Spleen (tissue), 7 donors: Measurements from ENCODE around the gene CCDC188.

Experiments
- CTCF ChIP-seq, 11 experiments: fragments of 200-600 bp in 7 of 11; fragments of 450-650 bp in 4 of 11; sonication (generic) in 4 of 11; IDR thresholded peaks in 8 of 11; conservative IDR thresholded peaks in 3 of 11; 1 replicate in 7 of 11; 2 replicates in 4 of 11; pipeline versions ENCODE4 v1.4.0 to v1.8.0; 2016 to 2021; ENCODE audit warnings: antibody characterized with exemption in 11 of 11, inconsistent platforms in 4 of 11, mild to moderate bottlenecking in 1 of 11
- POLR2AphosphoS5 ChIP-seq, 3 donors: sonication (generic); formaldehyde crosslinking; IDR thresholded peaks; one replicate each; pipeline ENCODE4 v1.5.1; 2017; ENCODE audit warnings: antibody characterized with exemption in 3 of 3
- donor health status: DM: no; HTN: no; CAD: no; lungs with moderate emphysema.
- donor health status: DM: no; HTN: no; CAD: no.
- donor health status: DM: no; HTN: no; CAD: no.

- TF ChIP-seq POLR2AphosphoS5 (IDR thresholded peaks at IDR 0.05) (peak in 1 of 3 donors; percentile 29), CTCF (IDR thresholded peaks at IDR 0.05 in 8 of 11, conservative IDR thresholded peaks at IDR 0.05 in 3 of 11) (no peak)
Observed at GRCh38 chr22:20137671-20138416, 13.0 kb downstream of the CCDC188 start.
